Measurements from ENCODE around the gene FRK.

Gene FRK

DNA sequence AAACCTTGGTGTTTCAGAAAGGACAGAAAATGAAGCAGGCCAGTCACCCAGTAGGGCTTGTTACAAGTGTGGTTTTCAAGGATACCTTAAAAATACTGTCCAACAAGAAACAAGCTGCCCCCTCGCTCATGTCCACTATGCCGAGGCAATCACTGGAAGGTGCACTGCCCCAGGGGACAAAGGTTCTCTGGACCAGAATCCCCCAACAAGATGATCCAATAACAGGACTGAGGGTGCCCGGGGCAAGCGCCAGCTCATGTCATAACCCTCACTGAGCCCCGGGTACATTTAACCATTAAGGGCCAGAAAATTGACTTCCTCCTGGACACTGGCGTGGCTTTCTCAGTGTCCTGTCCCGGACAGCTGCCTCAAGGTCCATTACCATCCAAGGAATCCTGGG is 33.4 kb upstream of the FRK start:
- Histone ChIP-seq H3K79me2 (ENCODE audit: insufficient read depth, low read length) (no peaks in the 10 kb centered on the region), H3K9me3 (ENCODE audit: insufficient read depth, low read depth, low read length) (peaks cover 5% of the 10 kb centered on the region; the same call in 1 of the 2 replicates), H4K20me1 (ENCODE audit: insufficient read depth, low read length, poor library complexity, severe bottlenecking) (no peaks in the 10 kb centered on the region), H3K4me1 (ENCODE audit: insufficient read depth, low read length, poor library complexity, severe bottlenecking) (peaks cover under 1% of the 10 kb centered on the region), H3K27me3 (ENCODE audit: insufficient read depth, low read length, poor library complexity, severe bottlenecking) (no peaks in the 10 kb centered on the region), H3F3A (ENCODE audit: low read depth) (no peaks in the 10 kb centered on the region), H3K9ac (ENCODE audit: low read depth, low read length, poor library complexity, severe bottlenecking) (no peak overlapping the region), H3K9me2 (replicated peaks; ENCODE audit: low read depth, low read length) (no peaks in the 10 kb centered on the region), H3K36me3 (ENCODE audit: insufficient read depth, low read length) (no peaks in the 10 kb centered on the region), H3K4me2 (ENCODE audit: low read depth, low read length, poor library complexity, severe bottlenecking) (no peak overlapping the region), H3K4me3 (ENCODE audit: low read length, poor library complexity, severe bottlenecking) (no peak overlapping the region), H2AFZ (ENCODE audit: low read length) (no peak overlapping the region)
- TF ChIP-seq, protein P1, sequence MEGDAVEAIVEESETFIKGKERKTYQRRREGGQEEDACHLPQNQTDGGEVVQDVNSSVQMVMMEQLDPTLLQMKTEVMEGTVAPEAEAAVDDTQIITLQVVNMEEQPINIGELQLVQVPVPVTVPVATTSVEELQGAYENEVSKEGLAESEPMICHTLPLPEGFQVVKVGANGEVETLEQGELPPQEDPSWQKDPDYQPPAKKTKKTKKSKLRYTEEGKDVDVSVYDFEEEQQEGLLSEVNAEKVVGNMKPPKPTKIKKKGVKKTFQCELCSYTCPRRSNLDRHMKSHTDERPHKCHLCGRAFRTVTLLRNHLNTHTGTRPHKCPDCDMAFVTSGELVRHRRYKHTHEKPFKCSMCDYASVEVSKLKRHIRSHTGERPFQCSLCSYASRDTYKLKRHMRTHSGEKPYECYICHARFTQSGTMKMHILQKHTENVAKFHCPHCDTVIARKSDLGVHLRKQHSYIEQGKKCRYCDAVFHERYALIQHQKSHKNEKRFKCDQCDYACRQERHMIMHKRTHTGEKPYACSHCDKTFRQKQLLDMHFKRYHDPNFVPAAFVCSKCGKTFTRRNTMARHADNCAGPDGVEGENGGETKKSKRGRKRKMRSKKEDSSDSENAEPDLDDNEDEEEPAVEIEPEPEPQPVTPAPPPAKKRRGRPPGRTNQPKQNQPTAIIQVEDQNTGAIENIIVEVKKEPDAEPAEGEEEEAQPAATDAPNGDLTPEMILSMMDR (conservative IDR thresholded peaks at IDR 0.05; ENCODE audit: low read length), result no peak
- TF ChIP-seq EZH2phosphoT487 (IDR thresholded peaks at IDR 0.05; ENCODE audit: borderline replicate concordance), result no peak

DNA sequence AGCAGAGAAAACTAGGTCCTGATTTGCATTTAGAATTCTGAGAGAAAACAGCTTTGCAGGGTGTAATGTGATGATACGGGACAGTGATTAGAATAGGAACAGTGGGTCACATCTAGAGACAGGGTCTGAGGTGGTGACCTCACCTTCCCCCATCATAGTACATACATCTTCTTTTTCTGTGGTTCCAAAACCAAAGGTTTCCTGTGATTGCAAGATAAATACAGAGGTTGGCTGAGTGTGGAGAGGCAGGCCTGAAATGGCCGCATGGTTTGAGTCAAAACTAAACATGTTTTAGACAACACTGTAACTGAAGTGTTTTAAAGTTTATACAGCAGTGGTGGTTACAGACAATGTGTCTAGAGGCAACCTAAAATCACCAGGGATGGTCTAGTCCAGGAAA is 29.6 kb upstream of the FRK start:
- H3F3A ChIP-seq (ENCODE audit: low read depth), result no peaks in the 10 kb centered on the region
- TF ChIP-seq, protein P1 (conservative IDR thresholded peaks at IDR 0.05; ENCODE audit: low read length), result no peak
- no peak for TF ChIP-seq EZH2phosphoT487 (IDR thresholded peaks at IDR 0.05; ENCODE audit: borderline replicate concordance)

GRCh38 chr6:116088946-116089345 is 28.3 kb upstream of the FRK start:
- TF ChIP-seq, protein P1 (conservative IDR thresholded peaks at IDR 0.05; ENCODE audit: low read length), result no peak
- TF ChIP-seq EZH2phosphoT487 (IDR thresholded peaks at IDR 0.05; ENCODE audit: borderline replicate concordance), result no peak
- no peaks in the 10 kb centered on the region for H3K4me1 ChIP-seq (ENCODE audit: insufficient read depth, low read length, poor library complexity, severe bottlenecking)
- H3K9me3 ChIP-seq (ENCODE audit: insufficient read depth, low read depth, low read length), result no peaks in the 10 kb centered on the region

More for the DNA sequence above, 29.6 kb upstream of the FRK start:
- H2AFZ ChIP-seq (ENCODE audit: low read length), result no peak overlapping the region
- no peaks in the 10 kb centered on the region for H3K27me3 ChIP-seq (ENCODE audit: insufficient read depth, low read length, poor library complexity, severe bottlenecking)
- H3K79me2 ChIP-seq (ENCODE audit: insufficient read depth, low read length), result no peaks in the 10 kb centered on the region
- H3K4me2 ChIP-seq (ENCODE audit: low read depth, low read length, poor library complexity, severe bottlenecking), result no peak overlapping the region
- no peak overlapping the region for H3K4me3 ChIP-seq (ENCODE audit: low read length, poor library complexity, severe bottlenecking)
- H3K9ac ChIP-seq (ENCODE audit: low read depth, low read length, poor library complexity, severe bottlenecking), result no peak overlapping the region
- no peaks in the 10 kb centered on the region for H4K20me1 ChIP-seq (ENCODE audit: insufficient read depth, low read length, poor library complexity, severe bottlenecking)
- no peaks in the 10 kb centered on the region for H3K9me2 ChIP-seq (replicated peaks; ENCODE audit: low read depth, low read length)
- no peaks in the 10 kb centered on the region for H3K9me3 ChIP-seq (ENCODE audit: insufficient read depth, low read depth, low read length)
- H3K36me3 ChIP-seq (ENCODE audit: insufficient read depth, low read length), result no peaks in the 10 kb centered on the region
- H3K4me1 ChIP-seq (ENCODE audit: insufficient read depth, low read length, poor library complexity, severe bottlenecking), result no peaks in the 10 kb centered on the region

More at GRCh38 chr6:116088946-116089345, 28.3 kb upstream of the FRK start:
- Histone ChIP-seq H3K27me3 (ENCODE audit: insufficient read depth, low read length, poor library complexity, severe bottlenecking) (no peaks in the 10 kb centered on the region), H3F3A (ENCODE audit: low read depth) (no peaks in the 10 kb centered on the region), H3K4me2 (ENCODE audit: low read depth, low read length, poor library complexity, severe bottlenecking) (no peak overlapping the region), H3K79me2 (ENCODE audit: insufficient read depth, low read length) (no peaks in the 10 kb centered on the region), H4K20me1 (ENCODE audit: insufficient read depth, low read length, poor library complexity, severe bottlenecking) (no peaks in the 10 kb centered on the region), H2AFZ (ENCODE audit: low read length) (no peak overlapping the region), H3K9me2 (replicated peaks; ENCODE audit: low read depth, low read length) (no peaks in the 10 kb centered on the region; the same call in 1 of the 2 replicates), H3K4me3 (ENCODE audit: low read length, poor library complexity, severe bottlenecking) (no peak overlapping the region), H3K36me3 (ENCODE audit: insufficient read depth, low read length) (no peaks in the 10 kb centered on the region), H3K9ac (ENCODE audit: low read depth, low read length, poor library complexity, severe bottlenecking) (no peak overlapping the region)

Measured in Loucy (cell line).